NCI-H2107 treated with DMSO at 0.1 percent for 48 hours (cell line): ENCODE results near the gene CACNA2D3.
"Not testable (repeated sequence)": the region's sequence is repeated elsewhere in the genome, so short reads cannot be mapped to it uniquely, and the experiment has no call there.

Source experiments
- DNase-seq: peaks from one replicate; lab custom pipeline; 2025; ENCODE audit not compliant: unreplicated experiment; lab: John Stamatoyannopoulos, UW

The CACNA2D3 gene

GRCh38 chr3:54608041-54608440 is 485.7 kb downstream of the CACNA2D3 start:
- DNase-seq, result no peak

- DNase-seq, result no peak
Observed at GRCh38 chr3:54619053-54619452, 496.7 kb downstream of the CACNA2D3 start.

GRCh38 chr3:54619531-54619930 is 497.2 kb downstream of the CACNA2D3 start:
- DNase-seq, result no peak

GRCh38 chr3:54621184-54621583 is 498.8 kb downstream of the CACNA2D3 start:
- no peak for DNase-seq

GRCh38 chr3:54622678-54623077 is 500.3 kb downstream of the CACNA2D3 start:
- DNase-seq, result no peak

GRCh38 chr3:54625805-54626787 is 503.7 kb downstream of the CACNA2D3 start:
- no peak for DNase-seq

- no peak for DNase-seq
Observed at GRCh38 chr3:54628888-54629441, 506.6 kb downstream of the CACNA2D3 start.

GRCh38 chr3:54630101-54630623 is 507.8 kb downstream of the CACNA2D3 start:
- DNase-seq, result no peak

GRCh38 chr3:54631001-54631400 is 508.6 kb downstream of the CACNA2D3 start:
- DNase-seq, result not testable (repeated sequence)

- no peak for DNase-seq
Observed at GRCh38 chr3:54631516-54632325, 509.4 kb downstream of the CACNA2D3 start.

- no peak for DNase-seq
Observed at GRCh38 chr3:54632326-54632665, 509.9 kb downstream of the CACNA2D3 start.

GRCh38 chr3:54632834-54633233 is 510.5 kb downstream of the CACNA2D3 start:
- DNase-seq, result no peak

GRCh38 chr3:54633444-54634121 is 511.2 kb downstream of the CACNA2D3 start:
- no peak for DNase-seq

- DNase-seq, result no peak
Observed at GRCh38 chr3:54634122-54634469, 511.7 kb downstream of the CACNA2D3 start.

GRCh38 chr3:54639790-54640372 is 517.5 kb downstream of the CACNA2D3 start:
- not testable (repeated sequence) for DNase-seq

- no peak for DNase-seq
Observed at GRCh38 chr3:54641226-54642014, 519.1 kb downstream of the CACNA2D3 start.

GRCh38 chr3:54642147-54642546 is 519.8 kb downstream of the CACNA2D3 start:
- DNase-seq, result no peak

- no peak for DNase-seq
Observed at GRCh38 chr3:54647721-54648120, 525.4 kb downstream of the CACNA2D3 start.

- no peak for DNase-seq
Observed at GRCh38 chr3:54649551-54649950, 527.2 kb downstream of the CACNA2D3 start.
